Colonic mucosa (tissue), 4 donors: ENCODE data around the gene RNF224. TPM values are rescaled to one million over a fixed set of nuclear protein-coding genes. Genes with fewer than 3 reads are reported as not detected.

Experiments used
- DNase-seq: peaks from one replicate; pipeline ENCODE4 v3.0.0-alpha.2; 2020
- H3K27ac ChIP-seq: fragments of 200-600 bp; one replicate; pipeline ENCODE4 v1.8.0; 2021
- H3K27me3 ChIP-seq: fragments of 200-600 bp; one replicate; pipeline ENCODE4 v1.8.0; 2021
- H3K36me3 ChIP-seq: fragments of 200-600 bp; one replicate; pipeline ENCODE4 v1.8.0; 2021
- H3K4me1 ChIP-seq: fragments of 200-600 bp; one replicate; pipeline ENCODE4 v1.8.0; 2021; ENCODE audit warnings: mild to moderate bottlenecking
- H3K4me3 ChIP-seq: fragments of 200-600 bp; one replicate; pipeline ENCODE4 v1.8.0; 2021
- H3K9ac ChIP-seq, 2 donors: one replicate each; pipeline ENCODE4 v1.7.0; 2013; ENCODE audit warnings: control low read depth in 2 of 2, low read depth in 2 of 2, low read length in 2 of 2
- H3K9me3 ChIP-seq: fragments of 200-600 bp; one replicate; pipeline ENCODE4 v1.8.0; 2021
- intact Hi-C: fragments of 100-400 bp; cut with DNase I; formaldehyde crosslinking; loops from one replicate; pipeline ENCODE4 v1.14.1; 2022
- total RNA-seq, 2 donors: library from RNA; stranded (reverse); fragmentation: NEBNext Ultra II Directional in 1 of 2; extraction: Animal tissue kit (Norgen Biotek cat#: 25700) in 1 of 2; gene quantifications; one replicate each; pipeline ENCODE4 v1.2.1, GENCODE V29; 2021
- TF ChIP-seq, protein P1 (sequence below): fragments of 200-600 bp; IDR thresholded peaks from one replicate; pipeline ENCODE4 v1.8.0; 2022; ENCODE audit warnings: antibody characterized with exemption, mild to moderate bottlenecking
- donor health status: healthy.
- donor health status: DM: no; HTN: no; CAD: no.
- donor health status: DM: no; HTN: no; CAD: no.

The RNF224 gene
- total RNA-seq, 2 donors from 2014 or later, result not detected

DNA sequence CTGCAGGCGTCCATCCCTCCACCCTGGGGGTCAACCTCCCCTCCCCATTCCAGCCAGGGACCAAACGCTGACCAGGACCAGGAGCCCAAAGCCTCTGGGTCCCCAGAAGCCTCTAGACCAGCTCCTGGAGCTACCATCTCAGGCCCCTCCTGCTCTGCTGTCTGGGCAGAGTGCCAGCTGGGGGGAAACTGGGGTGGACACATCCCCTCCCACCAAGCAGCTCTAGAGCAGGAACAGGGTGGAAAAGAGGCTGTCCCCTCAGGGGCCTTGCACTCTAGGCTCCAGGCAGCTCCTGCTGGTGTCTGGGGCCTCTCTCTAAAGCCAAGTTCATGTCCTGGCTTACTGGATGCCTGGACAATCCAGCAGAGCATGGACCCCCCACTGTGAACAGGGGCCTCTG lies 34.4 kb upstream of the RNF224 start:
- Histone ChIP-seq H3K36me3 (no peaks in the 10 kb centered on the region), H3K9me3 (no peaks in the 10 kb centered on the region), H3K4me3 (no peak overlapping the region), H3K9ac (no peak overlapping the region), H3K27me3 (no peaks in the 10 kb centered on the region), H3K4me1 (peaks cover 45% of the 10 kb centered on the region), H3K27ac (no peak overlapping the region)
- DNase-seq, result no peak
- TF ChIP-seq, protein P1, sequence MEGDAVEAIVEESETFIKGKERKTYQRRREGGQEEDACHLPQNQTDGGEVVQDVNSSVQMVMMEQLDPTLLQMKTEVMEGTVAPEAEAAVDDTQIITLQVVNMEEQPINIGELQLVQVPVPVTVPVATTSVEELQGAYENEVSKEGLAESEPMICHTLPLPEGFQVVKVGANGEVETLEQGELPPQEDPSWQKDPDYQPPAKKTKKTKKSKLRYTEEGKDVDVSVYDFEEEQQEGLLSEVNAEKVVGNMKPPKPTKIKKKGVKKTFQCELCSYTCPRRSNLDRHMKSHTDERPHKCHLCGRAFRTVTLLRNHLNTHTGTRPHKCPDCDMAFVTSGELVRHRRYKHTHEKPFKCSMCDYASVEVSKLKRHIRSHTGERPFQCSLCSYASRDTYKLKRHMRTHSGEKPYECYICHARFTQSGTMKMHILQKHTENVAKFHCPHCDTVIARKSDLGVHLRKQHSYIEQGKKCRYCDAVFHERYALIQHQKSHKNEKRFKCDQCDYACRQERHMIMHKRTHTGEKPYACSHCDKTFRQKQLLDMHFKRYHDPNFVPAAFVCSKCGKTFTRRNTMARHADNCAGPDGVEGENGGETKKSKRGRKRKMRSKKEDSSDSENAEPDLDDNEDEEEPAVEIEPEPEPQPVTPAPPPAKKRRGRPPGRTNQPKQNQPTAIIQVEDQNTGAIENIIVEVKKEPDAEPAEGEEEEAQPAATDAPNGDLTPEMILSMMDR, result no peak
- intact Hi-C loops, result no loop called here

DNA sequence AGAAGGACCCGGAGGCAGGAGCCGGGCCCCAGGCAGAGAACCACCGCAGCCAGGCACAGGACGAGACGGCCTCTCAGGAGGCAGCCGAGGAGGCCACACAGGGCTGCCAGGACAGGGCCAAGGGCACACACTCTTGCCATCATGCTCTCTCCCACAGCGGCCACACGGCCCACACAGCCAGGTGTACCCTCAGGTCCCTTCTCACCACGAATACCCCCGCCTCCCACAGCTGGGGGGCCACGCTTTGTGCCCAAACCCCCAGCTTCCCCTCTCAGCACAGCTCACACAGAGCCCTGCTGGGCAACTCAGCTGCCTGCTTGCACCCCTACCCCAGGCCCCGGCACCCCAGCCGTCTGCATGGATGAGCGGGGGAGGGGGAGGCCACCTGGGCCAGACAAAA lies 33.5 kb upstream of the RNF224 start:
- H3K4me1 ChIP-seq, result peaks cover 46% of the 10 kb centered on the region
- H3K9ac ChIP-seq, result peak overlapping the region in 1 of 2 donors; percentile 86
- TF ChIP-seq, protein P1, result no peak
- no peaks in the 10 kb centered on the region for H3K36me3 ChIP-seq
- intact Hi-C loops, result no loop called here
- H3K9me3 ChIP-seq, result no peaks in the 10 kb centered on the region
- no peaks in the 10 kb centered on the region for H3K27me3 ChIP-seq
- peak overlapping the region; percentile 90 for H3K27ac ChIP-seq
- H3K4me3 ChIP-seq, result no peak overlapping the region
- no peak for DNase-seq

DNA sequence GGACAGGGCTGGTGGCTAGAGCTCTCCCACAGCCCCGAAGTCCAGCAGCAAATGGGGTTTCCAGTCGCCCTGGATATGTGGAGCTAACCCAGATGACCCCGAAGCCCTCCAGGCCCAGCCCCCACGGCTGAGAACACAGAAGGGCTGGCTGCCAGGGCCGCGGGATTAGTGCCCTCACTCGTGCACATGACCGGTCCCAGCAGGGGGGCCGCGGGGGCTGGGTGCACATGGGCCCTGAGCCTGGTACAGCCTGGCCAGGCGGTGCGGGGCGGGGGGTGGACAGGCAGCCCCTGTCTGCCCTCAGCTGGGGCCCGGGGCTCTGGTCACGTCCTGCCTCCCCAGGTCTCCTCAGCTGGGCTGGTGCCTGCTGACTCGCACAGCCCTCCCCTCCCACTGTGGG lies 32.9 kb upstream of the RNF224 start:
- H3K4me3 ChIP-seq, result peak overlapping the region; percentile 21
- peak overlapping the region; percentile 54 to 86 for H3K9ac ChIP-seq
- DNase-seq, result no peak
- no peaks in the 10 kb centered on the region for H3K9me3 ChIP-seq
- intact Hi-C loops, result no loop called here
- H3K27ac ChIP-seq, result peak overlapping the region; percentile 90
- TF ChIP-seq, protein P1, result no peak
- no peaks in the 10 kb centered on the region for H3K27me3 ChIP-seq
- no peaks in the 10 kb centered on the region for H3K36me3 ChIP-seq
- peaks cover 42% of the 10 kb centered on the region for H3K4me1 ChIP-seq

DNA sequence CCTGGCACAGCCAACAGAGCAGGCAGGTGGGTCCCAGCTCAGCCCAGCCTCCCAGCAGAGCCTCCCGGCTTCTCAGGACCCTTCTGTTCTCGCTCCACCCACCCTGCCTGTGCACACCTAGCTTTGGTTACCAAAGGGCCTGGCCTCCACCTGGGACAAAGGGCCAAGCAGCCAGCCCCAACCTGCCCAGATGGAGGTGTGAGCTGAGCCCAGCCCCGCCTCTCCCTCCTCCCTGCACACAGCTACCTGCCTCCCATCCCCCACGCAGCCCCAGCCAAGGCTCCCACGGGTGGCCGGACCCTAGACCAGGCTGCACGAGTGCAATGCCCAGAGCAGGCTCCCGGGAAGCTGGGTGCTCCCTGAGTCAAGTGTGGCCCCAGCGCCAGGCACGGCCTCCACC lies 32.4 kb upstream of the RNF224 start:
- H3K4me3 ChIP-seq, result peak overlapping the region; percentile 21

DNA sequence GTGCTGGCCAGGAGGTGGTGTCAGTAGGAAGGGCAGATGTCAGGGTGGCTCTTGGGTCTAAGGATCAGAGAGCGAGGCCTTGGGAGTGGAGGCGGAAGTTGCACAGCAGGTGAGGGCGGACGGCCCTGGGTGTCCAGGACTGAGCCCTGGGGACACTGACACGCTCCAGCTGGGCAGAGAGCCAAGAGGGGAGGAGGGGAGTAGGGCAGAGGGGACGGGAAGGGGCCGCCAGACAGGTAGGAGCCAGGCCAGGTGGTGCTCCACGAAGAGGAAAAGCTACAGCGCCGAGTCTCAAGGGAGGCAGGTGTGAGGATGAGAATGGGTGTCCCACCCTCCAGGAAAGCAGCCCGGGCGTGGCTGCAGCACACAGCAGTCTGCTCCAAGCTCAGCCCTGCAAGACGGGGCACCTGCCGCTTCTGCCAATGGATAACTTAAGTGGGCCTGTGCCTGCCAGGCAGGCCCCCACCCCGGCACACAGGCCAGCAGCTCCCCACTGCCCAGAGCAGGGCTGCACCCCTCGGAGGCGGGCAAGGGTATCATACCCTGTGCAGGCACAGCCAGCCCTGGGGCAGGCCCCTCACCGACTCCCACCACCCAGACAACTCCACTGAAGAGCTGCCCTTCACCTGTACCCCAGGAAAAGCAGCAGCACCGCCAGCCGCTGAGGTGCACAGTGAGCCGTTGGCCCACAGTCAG lies 31.6 kb upstream of the RNF224 start:
- H3K4me3 ChIP-seq, result peak overlapping the region; percentile 50
- intact Hi-C loops, result no loop called here

More for the DNA sequence above, 32.4 kb upstream of the RNF224 start:
- no peaks in the 10 kb centered on the region for H3K27me3 ChIP-seq
- DNase-seq, result peak; percentile 84
- peak overlapping the region; percentile 54 to 86 for H3K9ac ChIP-seq
- no peaks in the 10 kb centered on the region for H3K36me3 ChIP-seq
- H3K9me3 ChIP-seq, result no peaks in the 10 kb centered on the region
- TF ChIP-seq, protein P1, result no peak
- peak overlapping the region; percentile 90 for H3K27ac ChIP-seq
- intact Hi-C loops, result no loop called here
- H3K4me1 ChIP-seq, result peaks cover 37% of the 10 kb centered on the region

More for the DNA sequence above, 31.6 kb upstream of the RNF224 start:
- TF ChIP-seq, protein P1, result no peak
- H3K27me3 ChIP-seq, result no peaks in the 10 kb centered on the region
- H3K4me1 ChIP-seq, result peaks cover 29% of the 10 kb centered on the region
- no peaks in the 10 kb centered on the region for H3K36me3 ChIP-seq
- peak; percentile 96 for DNase-seq
- peak overlapping the region; percentile 90 for H3K27ac ChIP-seq
- no peaks in the 10 kb centered on the region for H3K9me3 ChIP-seq
- H3K9ac ChIP-seq, result peak overlapping the region; percentile 73 to 86
